ENCODE data around the gene MRPS10.
"Not testable (repeated sequence)": the region's sequence is repeated elsewhere in the genome, so short reads cannot be mapped to it uniquely, and the experiment has no call there.

Gene MRPS10

GRCh38 chr6:42236682-42237473, 19.2 kb upstream of the MRPS10 start:
- no peak for DNase-seq

GRCh38 chr6:42236030-42236429, 18.4 kb upstream of the MRPS10 start:
- DNase-seq: no peak

GRCh38 chr6:42232035-42232434, 14.4 kb upstream of the MRPS10 start:
- no peak for DNase-seq

GRCh38 chr6:42230345-42231321, 13.0 kb upstream of the MRPS10 start:
- DNase-seq: no peak

- DNase-seq: no peak
These were observed 12.0 kb upstream of the MRPS10 start for GRCh38 chr6:42229506-42230119.

- no peak for DNase-seq
These were observed 10.6 kb upstream of the MRPS10 start for GRCh38 chr6:42228305-42228704.

GRCh38 chr6:42227173-42227850, 9.7 kb upstream of the MRPS10 start:
- DNase-seq: no peak

GRCh38 chr6:42226645-42227143, 9.0 kb upstream of the MRPS10 start:
- no peak for DNase-seq

- DNase-seq: no peak
These were observed 8.5 kb upstream of the MRPS10 start for GRCh38 chr6:42226161-42226611.

GRCh38 chr6:42225419-42225818, 7.8 kb upstream of the MRPS10 start:
- no peak for DNase-seq

GRCh38 chr6:42225029-42225339, 7.3 kb upstream of the MRPS10 start:
- DNase-seq: no peak

- no peak for DNase-seq
These were observed 6.8 kb upstream of the MRPS10 start for GRCh38 chr6:42224222-42225028.

- no peak for DNase-seq
These were observed 4.8 kb upstream of the MRPS10 start for GRCh38 chr6:42222448-42222847.

GRCh38 chr6:42221546-42221945, 3.9 kb upstream of the MRPS10 start:
- DNase-seq: no peak

GRCh38 chr6:42220807-42221206, 3.1 kb upstream of the MRPS10 start:
- no peak for DNase-seq

- DNase-seq: no peak
These were observed 523 bp downstream of the MRPS10 start for GRCh38 chr6:42217157-42217518.

GRCh38 chr6:42216495-42216894, 1.2 kb downstream of the MRPS10 start:
- DNase-seq: not testable (repeated sequence)

GRCh38 chr6:42212442-42212841, 5.2 kb downstream of the MRPS10 start:
- DNase-seq: no peak

GRCh38 chr6:42211726-42212125, 5.9 kb downstream of the MRPS10 start:
- no peak for DNase-seq

GRCh38 chr6:42210551-42210950, 7.1 kb downstream of the MRPS10 start:
- no peak for DNase-seq

GRCh38 chr6:42207559-42207958, 10.1 kb downstream of the MRPS10 start:
- DNase-seq: not testable (repeated sequence)

- no peak for DNase-seq
These were observed 12.8 kb downstream of the MRPS10 start for GRCh38 chr6:42204768-42205282.
